ENCODE measurements around the gene SLC9B2. TPM values are rescaled to one million over a fixed set of nuclear protein-coding genes. Genes with fewer than 3 reads are reported as not detected.
A peak's percentile ranks its signal among the peaks of the same experiment; 100 is the strongest.

The SLC9B2 gene
- total RNA-seq (2013) = 0.42 TPM
- polyA plus RNA-seq = under 1 TPM; 0.38 to 0.59 (median 0.48) TPM
- 0.96 and 1.7 TPM in 2 replicates for polyA minus RNA-seq
- total RNA-seq = 3.0 to 29.3 (median 6.0) reads per million in 11 experiments

GRCh38 chr4:103076747-103077347 lies at the start of gene SLC9B2:
SLC9B2 (minus strand) TSS chr4:103076761; CDS start chr4:103067550, 9,211 bp downstream.
- Mint-ChIP-seq H3K4me1 (peaks cover 29% of the 10 kb centered on the region), H3K36me3 (peaks cover 5 to 9% of the 10 kb centered on the region in 2 donors), H3K27me3 (ENCODE audit: low read depth in 3 of 3) (peaks cover 11 to 18% (median 16%) of the 10 kb centered on the region in 3 donors), H3K9me3 (peaks cover 0 to 3% (median 0%) of the 10 kb centered on the region in 7 donors), H3K4me3 (peak within 1 kb of the TSS; percentile 90 to 95), H3K27ac (peak within 1 kb of the TSS in 6 of 7 donors; percentile 5 to 81 (median 68))
- Histone ChIP-seq H3K4me1 (ENCODE audit: control insufficient read depth in 1 of 2, insufficient read depth in 2 of 2, low read length in 2 of 2) (peaks cover 25 to 33% of the 10 kb centered on the region in 2 donors), H3K36me3 (replicated peaks in 1 of 2; ENCODE audit: control insufficient read depth in 1 of 2, insufficient read depth in 2 of 2, low read length in 2 of 2) (peaks cover 0 to 5% of the 10 kb centered on the region in 2 donors), H2AFZ (ENCODE audit: insufficient read depth, low read depth, low read length, poor library complexity, severe bottlenecking) (peak within 1 kb of the TSS; percentile 89), H4K20me1 (ENCODE audit: insufficient read depth, low read length) (no peaks in the 10 kb centered on the region), H3K9ac (ENCODE audit: insufficient read depth, low read length, poor library complexity, severe bottlenecking) (peak within 1 kb of the TSS; percentile 65), H3K79me2 (ENCODE audit: insufficient read depth, low read length) (no peaks in the 10 kb centered on the region), H3K4me2 (replicated peaks; ENCODE audit: extremely low read depth, low read length, poor library complexity, severe bottlenecking) (peak within 1 kb of the TSS; percentile 87), H3K27me3 (ENCODE audit: control insufficient read depth in 2 of 2, insufficient read depth in 2 of 2, low read length in 2 of 2) (peaks cover 3 to 12% of the 10 kb centered on the region in 2 donors), H3K9me3 (replicated peaks in 1 of 2; ENCODE audit: control insufficient read depth in 1 of 2, insufficient read depth in 1 of 2, low read length in 2 of 2) (no peaks in the 10 kb centered on the region), H3K4me3 (replicated peaks in 1 of 3; ENCODE audit: low read depth in 2 of 3, low read length in 3 of 3) (peak within 1 kb of the TSS; percentile 42 to 72 (median 46)), H3K27ac (ENCODE audit: low read depth in 1 of 2, low read length in 2 of 2) (peak within 1 kb of the TSS in 1 of 2 donors; percentile 0)
- TF ChIP-seq CTCF (IDR thresholded peaks at IDR 0.05) = no peak
- 17% methylated on average over 15 of the region's 21 CpGs for WGBS (ENCODE audit: insufficient coverage)
- intact Hi-C loops (cut with micrococcal nuclease) = no loop called here
- peak in 2 of 3 donors; percentile 22 to 34 for DNase-seq

GRCh38 chr4:103126126-103126525 lies 49.6 kb upstream of the SLC9B2 start:
- Histone ChIP-seq H3K79me2 (ENCODE audit: insufficient read depth, low read length) (no peaks in the 10 kb centered on the region), H3K4me1 (ENCODE audit: control insufficient read depth in 1 of 2, insufficient read depth in 2 of 2, low read length in 2 of 2) (no peaks in the 10 kb centered on the region), H3K27ac (ENCODE audit: low read depth in 1 of 2, low read length in 2 of 2) (no peak overlapping the region), H3K27me3 (ENCODE audit: control insufficient read depth in 2 of 2, insufficient read depth in 2 of 2, low read length in 2 of 2) (no peaks in the 10 kb centered on the region), H2AFZ (ENCODE audit: insufficient read depth, low read depth, low read length, poor library complexity, severe bottlenecking) (no peak overlapping the region), H3K4me2 (replicated peaks; ENCODE audit: extremely low read depth, low read length, poor library complexity, severe bottlenecking) (no peak overlapping the region), H3K9ac (ENCODE audit: insufficient read depth, low read length, poor library complexity, severe bottlenecking) (no peak overlapping the region), H3K9me3 (replicated peaks in 1 of 2; ENCODE audit: control insufficient read depth in 1 of 2, insufficient read depth in 1 of 2, low read length in 2 of 2) (no peaks in the 10 kb centered on the region), H4K20me1 (ENCODE audit: insufficient read depth, low read length) (no peaks in the 10 kb centered on the region), H3K4me3 (replicated peaks in 1 of 3; ENCODE audit: low read depth in 2 of 3, low read length in 3 of 3) (no peak overlapping the region), H3K36me3 (replicated peaks in 1 of 2; ENCODE audit: control insufficient read depth in 1 of 2, insufficient read depth in 2 of 2, low read length in 2 of 2) (peaks cover 36 to 87% of the 10 kb centered on the region in 2 donors)
- intact Hi-C loops (cut with micrococcal nuclease) = no loop called here
- Mint-ChIP-seq H3K9me3 (peaks cover 0 to 12% (median 6%) of the 10 kb centered on the region in 7 donors), H3K4me1 (no peaks in the 10 kb centered on the region), H3K36me3 (peaks cover 64 to 78% of the 10 kb centered on the region in 2 donors), H3K4me3 (no peak overlapping the region), H3K27ac (peak overlapping the region in 1 of 7 donors; percentile 17), H3K27me3 (ENCODE audit: low read depth in 3 of 3) (no peaks in the 10 kb centered on the region)
- WGBS (ENCODE audit: insufficient coverage) = no CpG with 5 or more reads among the region's 3 CpGs
- no peak for DNase-seq
- no peak for TF ChIP-seq CTCF (IDR thresholded peaks at IDR 0.05)

All from CD14-positive monocyte (primary cell).